ENCODE measurements around the gene MPIG6B. TPM values are rescaled to one million over a fixed set of nuclear protein-coding genes. Genes with fewer than 3 reads are reported as not detected.

MPIG6B gene
- polyA plus RNA-seq, 2 donors, result 0.49 to 0.88 TPM

- no peaks in the 10 kb centered on the region for H3K27me3 ChIP-seq (ENCODE audit: control insufficient read depth in 1 of 2, insufficient read depth in 2 of 2, low read length in 2 of 2)
- 15% methylated on average over 36 of the region's 36 CpGs for WGBS, 2 donors
- H3K4me3 ChIP-seq (ENCODE audit: low read depth in 1 of 2, low read length in 2 of 2), result peak within 1 kb of the TSS; percentile 74 to 80
- H3K36me3 ChIP-seq (ENCODE audit: control insufficient read depth in 2 of 2, insufficient read depth in 2 of 2, low read length in 1 of 2), result peaks cover 13 to 20% of the 10 kb centered on the region in 2 donors
- peak within 1 kb of the TSS; percentile 96 to 99 for H3K27ac ChIP-seq (ENCODE audit: low read depth in 2 of 2, low read length in 1 of 2)
- H3K4me1 ChIP-seq (ENCODE audit: control insufficient read depth in 2 of 2, insufficient read depth in 2 of 2, low read length in 1 of 2), result peaks cover 0 to 8% of the 10 kb centered on the region in 2 donors
- H3K9me3 ChIP-seq (ENCODE audit: control insufficient read depth in 2 of 2, insufficient read depth in 1 of 2, low read depth in 1 of 2, low read length in 1 of 2), result no peaks in the 10 kb centered on the region
Measured at GRCh38 chr6:31728767-31729514, 5.8 kb downstream of the MPIG6B start, which contains the start of gene DDAH2. Gene DDAH2 (minus strand): TSS chr6:31729299. CDS start chr6:31729161, 138 bp downstream.

- no peaks in the 10 kb centered on the region for H3K9me3 ChIP-seq (ENCODE audit: control insufficient read depth in 2 of 2, insufficient read depth in 1 of 2, low read depth in 1 of 2, low read length in 1 of 2)
- 0 to 1% methylated on average over 28 to 29 of the region's 29 CpGs for WGBS, 2 donors
- H3K27me3 ChIP-seq (ENCODE audit: control insufficient read depth in 1 of 2, insufficient read depth in 2 of 2, low read length in 2 of 2), result no peaks in the 10 kb centered on the region
- peak overlapping the region; percentile 96 to 99 for H3K27ac ChIP-seq (ENCODE audit: low read depth in 2 of 2, low read length in 1 of 2)
- peak overlapping the region; percentile 74 to 80 for H3K4me3 ChIP-seq (ENCODE audit: low read depth in 1 of 2, low read length in 2 of 2)
- H3K36me3 ChIP-seq (ENCODE audit: control insufficient read depth in 2 of 2, insufficient read depth in 2 of 2, low read length in 1 of 2), result peaks cover 14 to 25% of the 10 kb centered on the region in 2 donors
- H3K4me1 ChIP-seq (ENCODE audit: control insufficient read depth in 2 of 2, insufficient read depth in 2 of 2, low read length in 1 of 2), result peaks cover 0 to 14% of the 10 kb centered on the region in 2 donors
Measured at GRCh38 chr6:31729515-31729978, 6.4 kb downstream of the MPIG6B start.

- Histone ChIP-seq H3K36me3 (ENCODE audit: control insufficient read depth in 2 of 2, insufficient read depth in 2 of 2, low read length in 1 of 2) (peaks cover 14 to 27% of the 10 kb centered on the region in 2 donors), H3K27me3 (ENCODE audit: control insufficient read depth in 1 of 2, insufficient read depth in 2 of 2, low read length in 2 of 2) (no peaks in the 10 kb centered on the region), H3K9me3 (ENCODE audit: control insufficient read depth in 2 of 2, insufficient read depth in 1 of 2, low read depth in 1 of 2, low read length in 1 of 2) (no peaks in the 10 kb centered on the region), H3K4me3 (ENCODE audit: low read depth in 1 of 2, low read length in 2 of 2) (peak overlapping the region; percentile 74 to 80), H3K4me1 (ENCODE audit: control insufficient read depth in 2 of 2, insufficient read depth in 2 of 2, low read length in 1 of 2) (peaks cover 0 to 14% of the 10 kb centered on the region in 2 donors), H3K27ac (ENCODE audit: low read depth in 2 of 2, low read length in 1 of 2) (peak overlapping the region; percentile 96 to 99)
- 3% methylated on average over 45 to 46 of the region's 46 CpGs for WGBS, 2 donors
Measured at GRCh38 chr6:31729979-31730630, 6.9 kb downstream of the MPIG6B start.

- Histone ChIP-seq H3K27ac (ENCODE audit: low read depth in 2 of 2, low read length in 1 of 2) (peak overlapping the region; percentile 96 to 99), H3K36me3 (ENCODE audit: control insufficient read depth in 2 of 2, insufficient read depth in 2 of 2, low read length in 1 of 2) (peaks cover 14 to 27% of the 10 kb centered on the region in 2 donors), H3K9me3 (ENCODE audit: control insufficient read depth in 2 of 2, insufficient read depth in 1 of 2, low read depth in 1 of 2, low read length in 1 of 2) (no peaks in the 10 kb centered on the region), H3K4me1 (ENCODE audit: control insufficient read depth in 2 of 2, insufficient read depth in 2 of 2, low read length in 1 of 2) (peaks cover 0 to 14% of the 10 kb centered on the region in 2 donors), H3K4me3 (ENCODE audit: low read depth in 1 of 2, low read length in 2 of 2) (no peak overlapping the region), H3K27me3 (ENCODE audit: control insufficient read depth in 1 of 2, insufficient read depth in 2 of 2, low read length in 2 of 2) (no peaks in the 10 kb centered on the region)
- 73 to 75% methylated on average over 11 of the region's 11 CpGs for WGBS, 2 donors
Measured at GRCh38 chr6:31730631-31731086, 7.5 kb downstream of the MPIG6B start.

GRCh38 chr6:31732029-31732428 lies 8.9 kb downstream of the MPIG6B start:
- Histone ChIP-seq H3K27ac (ENCODE audit: low read depth in 2 of 2, low read length in 1 of 2) (peak overlapping the region in 1 of 2 donors; percentile 30), H3K27me3 (ENCODE audit: control insufficient read depth in 1 of 2, insufficient read depth in 2 of 2, low read length in 2 of 2) (no peaks in the 10 kb centered on the region), H3K36me3 (ENCODE audit: control insufficient read depth in 2 of 2, insufficient read depth in 2 of 2, low read length in 1 of 2) (peaks cover 14 to 26% of the 10 kb centered on the region in 2 donors), H3K4me1 (ENCODE audit: control insufficient read depth in 2 of 2, insufficient read depth in 2 of 2, low read length in 1 of 2) (peaks cover 3 to 19% of the 10 kb centered on the region in 2 donors), H3K9me3 (ENCODE audit: control insufficient read depth in 2 of 2, insufficient read depth in 1 of 2, low read depth in 1 of 2, low read length in 1 of 2) (no peaks in the 10 kb centered on the region), H3K4me3 (ENCODE audit: low read depth in 1 of 2, low read length in 2 of 2) (no peak overlapping the region)
- 66% methylated on average over 3 of the region's 3 CpGs for WGBS, 2 donors

GRCh38 chr6:31733734-31734133 lies 10.6 kb downstream of the MPIG6B start:
- WGBS, 2 donors, result 74 to 80% methylated on average over 4 of the region's 4 CpGs
- H3K4me3 ChIP-seq (ENCODE audit: low read depth in 1 of 2, low read length in 2 of 2), result no peak overlapping the region
- H3K36me3 ChIP-seq (ENCODE audit: control insufficient read depth in 2 of 2, insufficient read depth in 2 of 2, low read length in 1 of 2), result peaks cover 14 to 20% of the 10 kb centered on the region in 2 donors
- H3K27me3 ChIP-seq (ENCODE audit: control insufficient read depth in 1 of 2, insufficient read depth in 2 of 2, low read length in 2 of 2), result no peaks in the 10 kb centered on the region
- H3K27ac ChIP-seq (ENCODE audit: low read depth in 2 of 2, low read length in 1 of 2), result peak overlapping the region in 1 of 2 donors; percentile 97
- H3K4me1 ChIP-seq (ENCODE audit: control insufficient read depth in 2 of 2, insufficient read depth in 2 of 2, low read length in 1 of 2), result peaks cover 3 to 18% of the 10 kb centered on the region in 2 donors
- H3K9me3 ChIP-seq (ENCODE audit: control insufficient read depth in 2 of 2, insufficient read depth in 1 of 2, low read depth in 1 of 2, low read length in 1 of 2), result no peaks in the 10 kb centered on the region

GRCh38 chr6:31734247-31734820 lies 11.2 kb downstream of the MPIG6B start:
- Histone ChIP-seq H3K27ac (ENCODE audit: low read depth in 2 of 2, low read length in 1 of 2) (peak overlapping the region; percentile 96 to 97), H3K9me3 (ENCODE audit: control insufficient read depth in 2 of 2, insufficient read depth in 1 of 2, low read depth in 1 of 2, low read length in 1 of 2) (no peaks in the 10 kb centered on the region), H3K36me3 (ENCODE audit: control insufficient read depth in 2 of 2, insufficient read depth in 2 of 2, low read length in 1 of 2) (peaks cover 14 to 20% of the 10 kb centered on the region in 2 donors), H3K4me1 (ENCODE audit: control insufficient read depth in 2 of 2, insufficient read depth in 2 of 2, low read length in 1 of 2) (peaks cover 3 to 17% of the 10 kb centered on the region in 2 donors), H3K27me3 (ENCODE audit: control insufficient read depth in 1 of 2, insufficient read depth in 2 of 2, low read length in 2 of 2) (no peaks in the 10 kb centered on the region), H3K4me3 (ENCODE audit: low read depth in 1 of 2, low read length in 2 of 2) (peak overlapping the region; percentile 60 to 88)
- 8 to 12% methylated on average over 2 of the region's 2 CpGs for WGBS, 2 donors

- H3K4me3 ChIP-seq (ENCODE audit: low read depth in 1 of 2, low read length in 2 of 2), result peak overlapping the region; percentile 60 to 88
- no peaks in the 10 kb centered on the region for H3K9me3 ChIP-seq (ENCODE audit: control insufficient read depth in 2 of 2, insufficient read depth in 1 of 2, low read depth in 1 of 2, low read length in 1 of 2)
- peak overlapping the region; percentile 96 to 97 for H3K27ac ChIP-seq (ENCODE audit: low read depth in 2 of 2, low read length in 1 of 2)
- peaks cover 3 to 17% of the 10 kb centered on the region in 2 donors for H3K4me1 ChIP-seq (ENCODE audit: control insufficient read depth in 2 of 2, insufficient read depth in 2 of 2, low read length in 1 of 2)
- H3K36me3 ChIP-seq (ENCODE audit: control insufficient read depth in 2 of 2, insufficient read depth in 2 of 2, low read length in 1 of 2), result peaks cover 14 to 20% of the 10 kb centered on the region in 2 donors
- H3K27me3 ChIP-seq (ENCODE audit: control insufficient read depth in 1 of 2, insufficient read depth in 2 of 2, low read length in 2 of 2), result no peaks in the 10 kb centered on the region
- WGBS, 2 donors, result 0 to 4% methylated on average over 17 to 18 of the region's 18 CpGs
Measured at GRCh38 chr6:31734821-31735406, 11.7 kb downstream of the MPIG6B start.
